Astrocyte (in vitro differentiated cells and primary cell): ENCODE measurements around the gene ARHGAP4. TPM values are rescaled to one million over a fixed set of nuclear protein-coding genes. Genes with fewer than 3 reads are reported as not detected.

Experiments used
- DNase-seq: peaks from one replicate; pipeline ENCODE4 v3.0.0-alpha.2; 2010; ENCODE audit warnings: low read depth
- FAIRE-seq: peaks from 2 replicates; lab custom pipeline; 2011; peaks lifted over from hg19 to GRCh38; lab: Jason Lieb, UNC
- H2AFZ ChIP-seq: 2 replicates; pipeline ENCODE4 v1.6.0; 2012; ENCODE audit warnings: low read depth, low read length, inconsistent platforms
- H3K27ac ChIP-seq: 2 replicates; pipeline ENCODE4 v1.5.1; 2011; ENCODE audit warnings: low read depth, low read length, inconsistent platforms
- H3K27me3 ChIP-seq: 2 replicates; pipeline ENCODE4 v1.6.0; 2011; ENCODE audit warnings: low read length, inconsistent platforms; ENCODE audit not compliant: insufficient read depth
- H3K36me3 ChIP-seq: 2 replicates; pipeline ENCODE4 v1.5.1; 2011; ENCODE audit warnings: low read length, inconsistent platforms; ENCODE audit not compliant: insufficient read depth
- H3K4me1 ChIP-seq: 2 replicates; pipeline ENCODE4 v1.5.1; 2011; ENCODE audit warnings: low read length, inconsistent platforms; ENCODE audit not compliant: insufficient read depth
- H3K4me2 ChIP-seq: 2 replicates; pipeline ENCODE4 v1.6.0; 2012; ENCODE audit warnings: low read length, inconsistent platforms
- H3K4me3 ChIP-seq: 2 replicates; pipeline ENCODE4 v1.5.1; 2011; ENCODE audit warnings: low read depth, mild to moderate bottlenecking, low read length, inconsistent platforms; ENCODE audit not compliant: insufficient read depth
- H3K79me2 ChIP-seq: 2 replicates; pipeline ENCODE4 v1.6.0; 2012; ENCODE audit warnings: mild to moderate bottlenecking, low read length, inconsistent platforms; ENCODE audit not compliant: insufficient read depth
- H3K9ac ChIP-seq: 2 replicates; pipeline ENCODE4 v1.6.0; 2012; ENCODE audit warnings: mild to moderate bottlenecking, low read length, inconsistent platforms
- H3K9me3 ChIP-seq: 2 replicates; pipeline ENCODE4 v1.5.1; 2012; ENCODE audit warnings: low read depth, mild to moderate bottlenecking, low read length, inconsistent platforms; ENCODE audit not compliant: insufficient read depth
- H4K20me1 ChIP-seq: 2 replicates; pipeline ENCODE4 v1.6.0; 2012; ENCODE audit warnings: low read length, inconsistent platforms; ENCODE audit not compliant: insufficient read depth
- H3K27ac Mint-ChIP-seq: one replicate; pipeline ENCODE4 v1.8.0; 2021; ENCODE audit warnings: mild to moderate bottlenecking, mixed read lengths; ENCODE audit not compliant: unreplicated experiment
- H3K27me3 Mint-ChIP-seq: one replicate; pipeline ENCODE4 v1.8.0; 2021; ENCODE audit warnings: low read depth, mixed read lengths; ENCODE audit not compliant: unreplicated experiment
- H3K36me3 Mint-ChIP-seq: one replicate; pipeline ENCODE4 v1.8.0; 2021; ENCODE audit warnings: low read depth, mixed read lengths; ENCODE audit not compliant: unreplicated experiment
- H3K4me1 Mint-ChIP-seq: one replicate; pipeline ENCODE4 v1.8.0; 2021; ENCODE audit warnings: low read depth, mixed read lengths; ENCODE audit not compliant: unreplicated experiment
- H3K4me3 Mint-ChIP-seq: one replicate; pipeline ENCODE4 v1.8.0; 2021; ENCODE audit warnings: mild to moderate bottlenecking, moderate library complexity, mixed read lengths; ENCODE audit not compliant: unreplicated experiment
- H3K9me3 Mint-ChIP-seq: one replicate; pipeline ENCODE4 v1.8.0; 2021; ENCODE audit warnings: mild to moderate bottlenecking, mixed read lengths; ENCODE audit not compliant: unreplicated experiment
- EZH2 ChIP-seq: IDR thresholded peaks from 2 replicates; pipeline ENCODE4 v1.6.1; 2012; ENCODE audit warnings: mild to moderate bottlenecking, low read length, inconsistent platforms; ENCODE audit not compliant: insufficient read depth
- total RNA-seq: library from RNA; stranded (reverse); gene quantifications from 2 replicates; pipeline ENCODE4 v1.2.1, GENCODE V29; 2021
- TF ChIP-seq, protein P1 (sequence below): IDR thresholded peaks from 2 replicates; pipeline ENCODE4 v1.5.1; 2011; ENCODE audit warnings: low read depth, mild to moderate bottlenecking, inconsistent platforms, low read length, moderate library complexity; ENCODE audit not compliant: insufficient read depth

ARHGAP4 gene
- total RNA-seq, 1 donor from 2014 or later: 3.9 TPM

DNA sequence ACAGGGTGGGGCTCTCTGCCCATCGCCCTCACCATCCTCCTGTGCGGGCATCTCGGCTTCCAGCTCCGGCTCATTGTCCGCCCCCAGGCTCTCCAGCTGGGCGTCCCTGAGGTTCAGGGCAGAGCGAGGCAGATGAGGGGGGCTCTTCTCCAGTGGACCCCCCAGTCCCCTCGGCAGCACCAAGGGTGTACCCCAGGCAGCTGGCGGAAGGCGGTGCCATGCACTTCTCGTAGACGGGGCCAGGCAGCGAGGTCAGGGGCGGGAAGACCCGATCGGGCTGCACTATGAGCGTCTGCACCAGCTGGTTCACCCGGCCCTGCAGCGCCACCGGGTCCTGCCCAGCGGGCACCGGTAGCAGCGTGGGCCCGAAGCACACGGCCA is 16.1 kb downstream of the ARHGAP4 start:
- H3K27ac Mint-ChIP-seq: no peak overlapping the region
- H3K4me3 Mint-ChIP-seq: no peak overlapping the region
- no peak for TF ChIP-seq EZH2
- TF ChIP-seq, protein P1, sequence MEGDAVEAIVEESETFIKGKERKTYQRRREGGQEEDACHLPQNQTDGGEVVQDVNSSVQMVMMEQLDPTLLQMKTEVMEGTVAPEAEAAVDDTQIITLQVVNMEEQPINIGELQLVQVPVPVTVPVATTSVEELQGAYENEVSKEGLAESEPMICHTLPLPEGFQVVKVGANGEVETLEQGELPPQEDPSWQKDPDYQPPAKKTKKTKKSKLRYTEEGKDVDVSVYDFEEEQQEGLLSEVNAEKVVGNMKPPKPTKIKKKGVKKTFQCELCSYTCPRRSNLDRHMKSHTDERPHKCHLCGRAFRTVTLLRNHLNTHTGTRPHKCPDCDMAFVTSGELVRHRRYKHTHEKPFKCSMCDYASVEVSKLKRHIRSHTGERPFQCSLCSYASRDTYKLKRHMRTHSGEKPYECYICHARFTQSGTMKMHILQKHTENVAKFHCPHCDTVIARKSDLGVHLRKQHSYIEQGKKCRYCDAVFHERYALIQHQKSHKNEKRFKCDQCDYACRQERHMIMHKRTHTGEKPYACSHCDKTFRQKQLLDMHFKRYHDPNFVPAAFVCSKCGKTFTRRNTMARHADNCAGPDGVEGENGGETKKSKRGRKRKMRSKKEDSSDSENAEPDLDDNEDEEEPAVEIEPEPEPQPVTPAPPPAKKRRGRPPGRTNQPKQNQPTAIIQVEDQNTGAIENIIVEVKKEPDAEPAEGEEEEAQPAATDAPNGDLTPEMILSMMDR: no peak
- H3K9me3 Mint-ChIP-seq: no peaks in the 10 kb centered on the region
- Histone ChIP-seq H3K79me2 (no peaks in the 10 kb centered on the region), H3K27ac (no peak overlapping the region), H3K4me1 (no peaks in the 10 kb centered on the region), H3K4me3 (no peak overlapping the region), H3K4me2 (no peak overlapping the region), H3K9me3 (no peaks in the 10 kb centered on the region), H3K9ac (no peak overlapping the region), H3K36me3 (no peaks in the 10 kb centered on the region), H3K27me3 (no peaks in the 10 kb centered on the region), H2AFZ (no peak overlapping the region), H4K20me1 (no peaks in the 10 kb centered on the region)
- no peaks in the 10 kb centered on the region for H3K36me3 Mint-ChIP-seq
- DNase-seq: no peak
- FAIRE-seq: no peak
- no peaks in the 10 kb centered on the region for H3K27me3 Mint-ChIP-seq
- H3K4me1 Mint-ChIP-seq: no peaks in the 10 kb centered on the region

DNA sequence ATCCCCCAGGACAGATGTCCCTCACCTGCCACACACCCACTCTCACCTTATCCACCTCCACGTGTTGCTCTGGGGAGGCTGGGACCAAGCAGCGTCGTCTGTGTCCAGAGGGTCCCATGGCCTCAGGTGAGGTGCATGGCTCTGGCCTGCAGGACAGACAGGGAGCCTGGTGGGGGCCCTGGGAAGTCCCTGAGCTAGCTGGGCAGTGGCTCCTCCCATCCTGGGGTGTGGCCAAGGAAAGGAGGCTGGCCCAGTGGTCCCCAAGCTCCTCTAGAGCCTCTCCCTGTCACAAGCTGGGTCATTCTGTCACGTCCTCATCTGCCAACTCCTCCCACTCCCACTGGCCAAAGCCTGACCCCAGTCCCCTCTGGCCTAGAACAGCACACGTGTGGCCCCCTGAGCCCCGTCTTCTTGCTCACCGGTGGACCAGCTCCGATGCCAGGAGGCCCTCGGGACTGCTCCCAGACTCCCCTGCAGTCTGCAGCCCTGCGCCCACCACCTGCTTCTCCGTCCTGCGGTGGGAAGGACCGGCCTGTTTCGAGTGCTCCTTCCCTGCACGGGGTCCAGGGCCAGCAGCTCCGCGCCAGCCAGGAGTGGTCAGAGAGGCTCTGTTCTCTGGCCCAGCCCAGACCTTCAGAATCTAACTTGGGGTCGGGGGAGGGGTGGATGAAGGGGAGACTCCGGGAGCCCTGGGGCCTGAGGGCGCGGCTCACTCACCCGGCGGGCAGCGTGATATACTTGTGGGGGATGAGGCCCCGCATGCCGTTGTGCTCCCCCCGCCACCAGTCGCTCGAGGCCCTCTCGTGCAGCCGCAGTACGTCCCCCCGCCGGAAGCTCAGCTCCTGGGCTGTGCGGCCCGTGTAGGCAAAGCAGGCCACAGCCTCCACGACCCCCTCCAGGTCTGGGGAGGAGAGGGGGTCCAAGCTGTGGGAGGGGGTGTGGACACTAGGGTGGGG is 16.8 kb downstream of the ARHGAP4 start:
- Histone ChIP-seq H3K4me3 (no peak overlapping the region), H3K4me2 (no peak overlapping the region), H3K9ac (no peak overlapping the region), H3K27me3 (no peaks in the 10 kb centered on the region), H2AFZ (no peak overlapping the region), H3K27ac (no peak overlapping the region), H4K20me1 (no peaks in the 10 kb centered on the region), H3K9me3 (no peaks in the 10 kb centered on the region), H3K36me3 (no peaks in the 10 kb centered on the region), H3K4me1 (no peaks in the 10 kb centered on the region), H3K79me2 (no peaks in the 10 kb centered on the region)
- no peaks in the 10 kb centered on the region for H3K27me3 Mint-ChIP-seq
- DNase-seq: no peak
- no peak for TF ChIP-seq EZH2
- TF ChIP-seq, protein P1: no peak
- no peak overlapping the region for H3K27ac Mint-ChIP-seq
- H3K4me1 Mint-ChIP-seq: no peaks in the 10 kb centered on the region
- no peak overlapping the region for H3K4me3 Mint-ChIP-seq
- no peaks in the 10 kb centered on the region for H3K36me3 Mint-ChIP-seq
- FAIRE-seq: no peak
- no peaks in the 10 kb centered on the region for H3K9me3 Mint-ChIP-seq

DNA sequence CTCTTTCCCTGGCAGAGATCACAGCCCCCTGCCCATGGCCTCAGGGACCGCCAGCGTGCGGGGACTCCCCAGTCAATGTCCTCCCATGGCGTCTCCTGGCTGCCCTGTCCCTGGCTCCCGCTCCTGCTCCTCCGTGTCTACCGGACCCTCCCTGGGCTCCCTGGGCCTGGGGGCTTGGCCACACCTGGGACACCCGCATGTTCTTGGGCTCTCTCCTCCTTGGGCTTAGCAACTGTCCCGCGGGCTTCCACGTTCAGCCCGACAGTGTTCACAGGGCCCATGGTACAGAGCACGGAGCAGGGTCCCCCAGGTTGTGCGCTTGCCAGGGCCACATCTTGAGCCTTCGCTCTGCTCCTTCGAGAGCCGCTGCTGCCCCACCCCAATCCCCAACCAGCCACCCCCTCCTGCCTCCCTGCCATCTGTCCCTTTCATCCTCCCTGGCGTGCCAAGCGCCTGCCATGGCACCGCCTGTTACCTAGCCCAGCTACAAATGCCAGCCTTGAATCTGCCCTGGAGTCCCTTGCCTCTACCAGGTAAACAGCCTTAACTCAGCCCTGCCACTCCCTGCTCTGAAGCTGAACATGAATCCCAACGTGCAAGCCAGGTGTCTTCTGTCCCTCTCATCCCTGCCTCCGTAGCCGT is 17.7 kb downstream of the ARHGAP4 start:
- no peak overlapping the region for H3K27ac ChIP-seq
- no peak overlapping the region for H2AFZ ChIP-seq
- H3K9ac ChIP-seq: no peak overlapping the region
- H3K79me2 ChIP-seq: no peaks in the 10 kb centered on the region
- no peak for DNase-seq
- H3K27me3 Mint-ChIP-seq: no peaks in the 10 kb centered on the region
- H3K4me1 ChIP-seq: no peaks in the 10 kb centered on the region
- H3K27ac Mint-ChIP-seq: no peak overlapping the region
- no peaks in the 10 kb centered on the region for H3K36me3 ChIP-seq
- no peak for FAIRE-seq
- no peaks in the 10 kb centered on the region for H3K36me3 Mint-ChIP-seq
- no peaks in the 10 kb centered on the region for H4K20me1 ChIP-seq
- peaks cover 2% of the 10 kb centered on the region for H3K4me1 Mint-ChIP-seq
- no peak overlapping the region for H3K4me2 ChIP-seq
- no peaks in the 10 kb centered on the region for H3K9me3 Mint-ChIP-seq
- no peak overlapping the region for H3K4me3 Mint-ChIP-seq
- no peak overlapping the region for H3K4me3 ChIP-seq
- TF ChIP-seq, protein P1: no peak
- TF ChIP-seq EZH2: no peak
- H3K9me3 ChIP-seq: no peaks in the 10 kb centered on the region
- no peaks in the 10 kb centered on the region for H3K27me3 ChIP-seq
